Activated CD8-positive, alpha-beta memory T cell treated with anti-CD3 and anti-CD28 coated beads for 24 hours (primary cell): Measurements from ENCODE around the gene BLVRB.

Experiments
- DNase-seq: peaks from one replicate; pipeline ENCODE4 v3.0.0-alpha.2; 2020

The BLVRB gene

DNA sequence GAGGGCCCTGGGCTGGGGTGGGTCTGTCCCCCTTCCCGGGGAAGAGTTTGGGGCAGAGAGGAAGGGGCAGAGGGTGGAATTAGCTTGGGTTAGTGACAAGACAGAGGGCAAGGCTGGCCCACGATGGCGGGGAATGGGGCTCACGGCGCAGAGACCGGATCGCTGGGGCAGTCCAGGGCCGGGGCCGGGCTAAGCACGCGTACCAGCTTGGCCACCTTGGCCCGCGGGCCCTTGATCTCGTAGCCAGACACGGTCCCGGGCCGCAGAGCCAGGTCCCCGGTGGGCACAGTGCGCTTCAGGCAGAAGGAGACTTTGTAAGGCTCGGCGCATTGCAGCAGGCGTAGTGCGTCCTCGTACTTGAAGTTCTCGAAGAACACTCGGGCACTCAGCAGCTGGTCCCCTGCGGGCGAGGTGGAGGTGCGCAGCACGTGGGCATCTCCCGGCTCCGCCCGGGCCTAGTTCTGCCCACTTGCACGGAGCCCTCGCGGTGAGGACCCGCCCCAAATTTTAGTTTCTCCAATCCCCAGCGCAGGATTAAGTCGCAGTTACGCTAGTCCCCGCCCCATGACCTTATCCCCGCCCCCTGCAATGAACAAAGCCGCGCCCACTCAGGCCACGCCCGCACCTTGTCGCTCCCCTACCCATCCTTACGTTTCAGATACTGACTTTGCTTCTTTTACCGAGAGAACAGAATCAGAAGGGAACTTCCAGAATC lies 67.0 kb downstream of the BLVRB start:
- DNase-seq, result peak; percentile 71
